Renal cortical epithelial cell (primary cell): Measurements from ENCODE around the gene NHSL1. TPM values are rescaled to one million over a fixed set of nuclear protein-coding genes. Genes with fewer than 3 reads are reported as not detected.
A peak's percentile ranks its signal among the peaks of the same experiment; 100 is the strongest.

Experiments
- DNase-seq: peaks from one replicate; pipeline ENCODE4 v3.0.0-alpha.2; 2011; ENCODE audit warnings: low read depth
- total RNA-seq: library from RNA; depleted of rRNA; stranded (reverse); fragments of >200 nt; gene quantifications from 2 replicates; pipeline ENCODE4 v1.2.3, GENCODE V29; 2014

NHSL1 gene
- total RNA-seq, 1 donor from 2014 or later, result 38.0 TPM

DNA sequence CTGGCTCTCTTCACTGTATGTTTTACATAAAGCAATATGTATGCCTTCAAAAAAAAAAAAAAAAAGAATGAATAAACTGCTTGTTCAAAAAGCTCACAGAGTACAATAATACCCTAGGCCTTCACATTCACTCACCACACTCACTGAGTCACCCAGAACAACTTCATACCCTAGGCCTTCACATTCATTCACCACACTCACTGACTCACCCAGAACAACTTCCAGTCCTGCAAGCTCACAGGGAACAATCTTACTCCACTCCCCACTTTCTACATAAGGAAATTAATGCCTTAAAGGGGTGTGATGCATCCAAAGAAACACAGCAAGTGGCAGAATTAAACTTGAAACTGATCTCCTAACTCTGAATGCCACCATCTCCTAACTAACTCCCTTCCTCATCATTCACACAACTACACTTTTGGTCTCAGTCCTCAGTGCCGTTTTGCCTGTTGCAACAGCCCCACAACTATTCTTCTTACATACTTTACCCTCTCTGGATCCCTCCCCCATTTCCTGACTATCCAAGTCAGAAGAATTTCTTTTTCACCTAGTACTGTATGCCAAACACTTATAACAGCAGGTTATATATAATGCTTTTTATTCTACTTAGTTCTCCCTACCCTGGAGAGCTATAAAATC lies 34.2 kb downstream of the NHSL1 start:
- peak; percentile 99 for DNase-seq

DNA sequence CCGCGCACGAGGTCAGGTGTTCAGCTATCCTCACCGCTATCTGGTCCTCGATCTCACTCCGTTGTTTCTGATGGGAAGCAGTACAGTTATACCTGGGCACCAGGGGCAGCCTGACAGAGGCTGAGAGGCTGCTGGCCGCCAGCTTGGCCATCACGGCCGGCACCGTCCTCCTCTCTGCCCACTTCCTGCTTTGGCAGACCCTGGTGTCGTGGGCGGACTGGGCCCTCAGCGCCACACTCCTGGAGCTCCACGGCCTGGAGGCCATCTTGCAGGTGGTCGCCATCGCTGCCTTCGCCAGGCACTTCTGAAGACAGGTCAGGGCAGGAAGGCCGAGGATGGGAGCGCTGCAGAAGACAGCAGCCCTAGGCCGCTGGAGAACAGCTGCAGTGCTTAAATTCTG lies 35.2 kb downstream of the NHSL1 start:
- DNase-seq, result no peak

- no peak for DNase-seq
Measured at GRCh38 chr6:138461647-138462046, 37.6 kb downstream of the NHSL1 start.

GRCh38 chr6:138456401-138456790 lies 42.9 kb downstream of the NHSL1 start:
- DNase-seq, result no peak

GRCh38 chr6:138455746-138456400 lies 43.4 kb downstream of the NHSL1 start:
- DNase-seq, result peak; percentile 79

GRCh38 chr6:138454981-138455706 lies 44.1 kb downstream of the NHSL1 start:
- DNase-seq, result peak; percentile 84

DNA sequence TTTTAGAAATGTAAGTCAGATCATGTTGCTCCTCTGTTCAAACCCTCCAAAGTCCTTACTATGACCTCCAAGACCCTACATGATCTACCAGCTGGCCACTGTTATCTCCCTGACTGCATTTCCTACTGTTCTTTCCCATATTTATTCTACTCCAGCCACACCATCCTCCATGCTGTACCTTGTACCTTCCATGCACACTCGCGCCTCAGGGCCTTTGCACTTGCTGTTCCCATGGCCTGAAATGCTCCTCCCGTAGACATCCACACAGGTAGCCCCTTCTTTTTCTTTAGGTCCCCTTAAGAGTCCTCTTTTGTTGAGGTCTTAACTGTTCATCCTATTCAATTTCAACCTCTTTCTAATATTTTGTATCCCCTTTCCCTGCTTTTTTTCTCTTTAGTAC lies 48.3 kb downstream of the NHSL1 start:
- no peak for DNase-seq

GRCh38 chr6:138450445-138450844 lies 48.8 kb downstream of the NHSL1 start:
- DNase-seq, result no peak

GRCh38 chr6:138446821-138447220 lies 52.5 kb downstream of the NHSL1 start:
- no peak for DNase-seq

DNA sequence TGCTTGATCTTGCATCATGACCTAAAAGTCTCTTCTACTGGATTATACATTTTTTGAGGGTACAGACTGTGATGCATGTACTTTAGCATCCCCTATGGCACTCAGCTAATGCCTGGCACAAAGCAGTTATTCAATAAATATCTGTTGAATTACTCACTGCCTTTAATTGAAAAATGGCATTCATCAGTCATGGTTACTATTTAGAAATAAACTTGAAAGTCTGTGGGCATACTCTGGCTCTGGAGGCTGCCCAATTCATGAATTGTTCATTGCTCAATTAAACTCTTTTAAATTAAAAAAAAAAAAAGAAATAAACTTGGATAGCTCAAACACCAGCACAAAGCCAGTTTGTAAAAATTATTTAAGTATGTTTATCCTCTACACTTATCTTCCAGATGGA lies 55.3 kb downstream of the NHSL1 start:
- peak; percentile 31 for DNase-seq

DNA sequence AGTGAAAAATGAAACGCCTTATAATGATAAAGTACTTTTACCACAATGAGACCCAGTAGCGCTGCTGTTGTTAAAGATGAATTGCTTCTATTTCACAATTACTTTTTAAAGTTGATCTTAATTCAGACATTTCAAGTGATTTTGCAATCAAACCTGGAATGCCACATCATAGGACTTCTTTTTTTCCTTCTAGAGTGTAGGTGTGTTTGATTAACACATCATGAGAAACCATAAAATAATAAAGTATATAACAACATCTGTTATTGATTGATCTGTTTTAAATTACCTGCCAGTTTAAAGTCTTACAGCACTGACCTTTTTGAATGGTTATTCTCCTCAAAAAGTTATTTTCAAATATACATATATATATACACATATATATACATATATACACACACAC lies 56.6 kb downstream of the NHSL1 start:
- peak; percentile 23 for DNase-seq

DNA sequence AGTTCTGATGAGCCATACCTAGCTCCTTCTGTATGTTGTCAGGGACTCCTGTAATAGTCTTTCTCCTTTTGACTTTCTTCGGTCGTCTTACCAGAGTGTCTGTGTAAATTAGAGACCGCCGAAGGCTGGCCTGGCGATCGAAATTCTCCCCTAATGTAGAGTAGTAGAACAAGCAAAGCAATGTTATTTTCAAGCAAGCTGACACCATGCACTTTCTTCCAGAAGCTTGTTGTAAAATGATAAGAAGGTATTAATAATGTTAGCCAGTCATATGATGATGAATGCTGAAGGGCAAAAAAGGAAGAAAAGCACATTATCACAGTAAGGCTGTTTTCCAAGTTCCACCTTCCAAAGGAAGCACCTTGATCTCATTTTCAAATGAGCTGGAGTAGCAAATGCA lies 57.3 kb downstream of the NHSL1 start:
- no peak for DNase-seq

- no peak for DNase-seq
Measured at GRCh38 chr6:138440758-138441357, 58.4 kb downstream of the NHSL1 start.

GRCh38 chr6:138440296-138440695 lies 59.0 kb downstream of the NHSL1 start:
- DNase-seq, result no peak

GRCh38 chr6:138439546-138439945 lies 59.7 kb downstream of the NHSL1 start:
- DNase-seq, result no peak

DNA sequence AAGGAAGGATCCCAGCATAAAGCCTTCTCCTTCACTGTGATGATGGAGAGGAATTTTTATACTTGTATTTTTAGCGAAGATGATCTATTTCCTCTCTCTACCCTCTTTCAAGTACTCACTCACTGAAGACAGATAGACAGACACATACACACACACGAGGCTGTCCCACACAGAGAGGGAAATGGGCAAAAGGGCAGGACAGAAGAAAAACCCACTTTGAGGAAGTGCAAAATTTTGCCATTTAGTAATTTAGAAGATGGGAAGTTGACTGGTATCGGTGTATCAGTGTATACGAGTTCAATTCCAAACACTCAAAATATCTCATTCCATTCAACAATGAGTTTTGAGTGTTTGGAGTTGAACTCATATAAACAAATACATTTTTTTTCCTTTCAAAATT lies 64.4 kb downstream of the NHSL1 start:
- DNase-seq, result no peak

DNA sequence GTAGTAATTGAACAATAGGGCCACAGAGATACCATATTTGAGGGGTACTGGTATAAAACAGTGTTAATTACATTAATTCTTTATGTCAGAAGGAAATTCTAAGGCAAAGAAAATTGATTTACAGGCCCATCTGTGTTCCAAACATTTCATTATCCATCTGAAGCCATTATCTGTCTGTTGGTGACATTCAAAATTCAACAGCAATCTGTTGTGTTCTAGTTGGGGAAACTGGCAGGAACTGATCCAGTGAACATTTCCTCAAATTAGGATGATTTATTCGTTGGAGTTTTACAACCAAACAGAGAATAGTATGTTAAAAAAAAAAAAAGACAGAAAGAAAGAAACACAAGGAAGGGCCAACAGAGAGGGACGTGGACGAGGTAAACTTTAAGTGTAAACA lies 65.2 kb downstream of the NHSL1 start:
- DNase-seq, result no peak

DNA sequence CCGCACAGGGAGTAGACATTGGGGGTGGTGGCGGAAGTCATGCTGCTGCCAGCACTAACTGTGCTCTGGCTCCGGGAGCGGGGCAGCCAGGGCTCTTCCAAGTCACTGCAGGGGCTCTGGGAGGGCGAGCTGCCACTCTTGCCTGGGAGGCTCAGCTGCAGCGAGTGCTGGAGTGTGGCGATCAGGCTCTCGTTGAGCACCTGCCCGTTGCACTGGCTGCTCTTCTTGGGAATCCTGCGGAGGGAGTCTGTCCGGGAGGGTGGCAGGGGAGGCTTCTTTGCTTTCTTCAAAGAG lies 67.3 kb downstream of the NHSL1 start:
- DNase-seq, result no peak

- no peak for DNase-seq
Measured at GRCh38 chr6:138431256-138432062, 67.8 kb downstream of the NHSL1 start.

DNA sequence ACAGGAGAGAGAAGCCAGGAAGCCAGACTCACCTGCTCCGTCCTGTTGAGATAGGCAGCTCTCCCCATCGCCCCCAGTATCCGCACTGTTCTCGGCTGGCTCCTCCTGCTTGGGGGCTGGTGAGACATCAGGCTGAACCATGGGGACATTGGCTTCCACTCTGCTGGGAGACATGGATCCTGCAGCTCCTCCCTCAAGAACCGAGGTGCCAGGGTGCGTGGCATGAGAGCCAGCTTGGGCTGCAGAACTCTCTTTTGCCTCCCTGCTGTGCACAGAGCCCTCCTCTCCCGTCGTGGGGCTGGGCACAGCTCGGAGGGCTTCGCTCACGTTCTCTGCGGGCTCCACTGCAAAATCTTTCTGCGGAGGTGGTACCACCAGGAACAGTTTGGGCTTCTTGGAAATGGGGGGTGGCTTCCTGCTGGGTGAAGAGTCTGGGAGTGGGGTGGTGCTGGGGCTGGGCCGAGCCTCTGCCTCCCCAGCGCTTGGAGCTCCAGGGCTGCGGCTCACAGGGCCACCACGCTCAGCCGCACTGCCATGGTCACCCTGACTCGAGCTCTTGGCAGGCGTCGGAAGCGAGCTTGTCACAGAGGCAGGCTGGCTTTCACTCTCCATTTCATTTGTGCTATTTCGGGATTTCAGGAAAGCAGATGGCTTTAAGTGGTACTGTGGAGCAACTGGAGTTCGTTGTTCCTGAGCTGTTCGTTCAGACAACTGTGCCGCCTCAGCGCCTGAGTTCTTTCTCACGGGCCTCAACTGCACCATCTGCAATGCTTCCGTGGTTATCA lies 68.7 kb downstream of the NHSL1 start:
- DNase-seq, result no peak

- no peak for DNase-seq
Measured at GRCh38 chr6:138429761-138430160, 69.5 kb downstream of the NHSL1 start.
